T-helper 1 cell (primary cell): Measurements from ENCODE around the gene LHFPL4.
"Not testable (repeated sequence)": the region's sequence is repeated elsewhere in the genome, so short reads cannot be mapped to it uniquely, and the experiment has no call there.

Source experiments
- DNase-seq, 5 donors: peaks; one replicate each; pipeline ENCODE4 v3.0.0-alpha.2; 2012 to 2020
- total RNA-seq, 4 donors: gene quantifications; one replicate each; lab custom pipeline; 2026; lab: John Stamatoyannopoulos, UW

LHFPL4 gene
- total RNA-seq, result 0 reads per million in 4 donors

- DNase-seq, result no peak
Measured at GRCh38 chr3:9553021-9553947, at the start of gene LHFPL4. TSS of gene LHFPL4 (minus strand) at chr3:9553822. CDS start at chr3:9552679, 1,143 bp downstream.

GRCh38 chr3:9602620-9603019, 49.0 kb upstream of the LHFPL4 start:
- no peak for DNase-seq

GRCh38 chr3:9601006-9601581, 47.5 kb upstream of the LHFPL4 start:
- DNase-seq, result not testable (repeated sequence)

- peak in 1 of 5 donors; percentile 5 for DNase-seq
Measured at GRCh38 chr3:9600597-9600996, 47.0 kb upstream of the LHFPL4 start.

GRCh38 chr3:9598783-9599387, 45.3 kb upstream of the LHFPL4 start:
- no peak for DNase-seq

GRCh38 chr3:9595877-9596276, 42.3 kb upstream of the LHFPL4 start:
- no peak for DNase-seq

- not testable (repeated sequence) for DNase-seq
Measured at GRCh38 chr3:9591781-9592180, 38.2 kb upstream of the LHFPL4 start.

GRCh38 chr3:9590282-9590791, 36.7 kb upstream of the LHFPL4 start:
- DNase-seq, result no peak

GRCh38 chr3:9583792-9584191, 30.2 kb upstream of the LHFPL4 start:
- no peak for DNase-seq

- no peak for DNase-seq
Measured at GRCh38 chr3:9583371-9583770, 29.7 kb upstream of the LHFPL4 start.

GRCh38 chr3:9582332-9582731, 28.7 kb upstream of the LHFPL4 start:
- no peak for DNase-seq

GRCh38 chr3:9581742-9582141, 28.1 kb upstream of the LHFPL4 start:
- DNase-seq, result no peak

GRCh38 chr3:9569054-9569453, 15.4 kb upstream of the LHFPL4 start:
- DNase-seq, result no peak

- DNase-seq, result no peak
Measured at GRCh38 chr3:9565316-9565715, 11.7 kb upstream of the LHFPL4 start.

GRCh38 chr3:9563851-9564250, 10.2 kb upstream of the LHFPL4 start:
- no peak for DNase-seq

GRCh38 chr3:9560056-9560455, 6.4 kb upstream of the LHFPL4 start:
- DNase-seq, result not testable (repeated sequence)

- DNase-seq, result no peak
Measured at GRCh38 chr3:9553948-9554513, 409 bp upstream of the LHFPL4 start.

- DNase-seq, result peak in 3 of 5 donors; percentile 10 to 23 (median 16)
Measured at GRCh38 chr3:9552252-9552999, 1.2 kb downstream of the LHFPL4 start.

GRCh38 chr3:9550999-9551398, 2.6 kb downstream of the LHFPL4 start:
- DNase-seq, result no peak

GRCh38 chr3:9549600-9549999, 4.0 kb downstream of the LHFPL4 start:
- no peak for DNase-seq

GRCh38 chr3:9548991-9549390, 4.6 kb downstream of the LHFPL4 start:
- no peak for DNase-seq

GRCh38 chr3:9542182-9542581, 11.4 kb downstream of the LHFPL4 start:
- no peak for DNase-seq
